Colonic mucosa (tissue), 4 donors: ENCODE measurements around the gene TNS3. TPM values are rescaled to one million over a fixed set of nuclear protein-coding genes. Genes with fewer than 3 reads are reported as not detected.

Experiments
- DNase-seq: peaks from one replicate; pipeline ENCODE4 v3.0.0-alpha.2; 2020
- H3K27ac ChIP-seq: fragments of 200-600 bp; one replicate; pipeline ENCODE4 v1.8.0; 2021
- H3K27me3 ChIP-seq: fragments of 200-600 bp; one replicate; pipeline ENCODE4 v1.8.0; 2021
- H3K36me3 ChIP-seq: fragments of 200-600 bp; one replicate; pipeline ENCODE4 v1.8.0; 2021
- H3K4me1 ChIP-seq: fragments of 200-600 bp; one replicate; pipeline ENCODE4 v1.8.0; 2021; ENCODE audit warnings: mild to moderate bottlenecking
- H3K4me3 ChIP-seq: fragments of 200-600 bp; one replicate; pipeline ENCODE4 v1.8.0; 2021
- H3K9ac ChIP-seq, 2 donors: one replicate each; pipeline ENCODE4 v1.7.0; 2013; ENCODE audit warnings: control low read depth in 2 of 2, low read depth in 2 of 2, low read length in 2 of 2
- H3K9me3 ChIP-seq: fragments of 200-600 bp; one replicate; pipeline ENCODE4 v1.8.0; 2021
- CTCF ChIP-seq: fragments of 200-600 bp; IDR thresholded peaks from one replicate; pipeline ENCODE4 v1.8.0; 2022; ENCODE audit warnings: antibody characterized with exemption, mild to moderate bottlenecking
- intact Hi-C: fragments of 100-400 bp; cut with DNase I; formaldehyde crosslinking; loops from one replicate; pipeline ENCODE4 v1.14.1; 2022
- total RNA-seq, 2 donors: library from RNA; stranded (reverse); fragmentation: NEBNext Ultra II Directional in 1 of 2; extraction: Animal tissue kit (Norgen Biotek cat#: 25700) in 1 of 2; gene quantifications; one replicate each; pipeline ENCODE4 v1.2.1, GENCODE V29; 2021
- donor health status: healthy.
- donor health status: DM: no; HTN: no; CAD: no.
- donor health status: DM: no; HTN: no; CAD: no.

The TNS3 gene
- total RNA-seq, 2 donors from 2014 or later = 41.1 to 58.2 TPM

- Histone ChIP-seq H3K27me3 (no peaks in the 10 kb centered on the region), H3K27ac (no peak overlapping the region), H3K9ac (no peak overlapping the region), H3K9me3 (no peaks in the 10 kb centered on the region), H3K4me3 (no peak overlapping the region), H3K36me3 (no peaks in the 10 kb centered on the region), H3K4me1 (no peaks in the 10 kb centered on the region)
- no peak for DNase-seq
- TF ChIP-seq CTCF = no peak
- intact Hi-C loops = loop anchor here (10.0 kb wide), 1 partner anchor 125 kb away; no protein-coding TSS in a partner anchor
Observed at GRCh38 chr7:47239931-47240421, 341.9 kb downstream of the TNS3 start.

- intact Hi-C loops = loop anchor here (10.0 kb wide), 1 partner anchor 124 kb away; no protein-coding TSS in a partner anchor
- H3K27ac ChIP-seq = no peak overlapping the region
Observed at GRCh38 chr7:47239034-47239433, 342.9 kb downstream of the TNS3 start.

GRCh38 chr7:47236480-47237129 is 345.3 kb downstream of the TNS3 start:
- no peaks in the 10 kb centered on the region for H3K9me3 ChIP-seq
- no peak overlapping the region for H3K4me3 ChIP-seq
- no peaks in the 10 kb centered on the region for H3K27me3 ChIP-seq
- no peak for DNase-seq
- no peak overlapping the region for H3K27ac ChIP-seq
- H3K36me3 ChIP-seq = no peaks in the 10 kb centered on the region
- no peaks in the 10 kb centered on the region for H3K4me1 ChIP-seq
- intact Hi-C loops = loop anchor here (10.0 kb wide), 1 partner anchor 122 kb away; no protein-coding TSS in a partner anchor
- no peak for TF ChIP-seq CTCF
- H3K9ac ChIP-seq = no peak overlapping the region

More at GRCh38 chr7:47239034-47239433, 342.9 kb downstream of the TNS3 start:
- H3K9me3 ChIP-seq = no peaks in the 10 kb centered on the region
- H3K4me1 ChIP-seq = no peaks in the 10 kb centered on the region
- no peaks in the 10 kb centered on the region for H3K36me3 ChIP-seq
- H3K9ac ChIP-seq = no peak overlapping the region
- no peak for DNase-seq
- no peak overlapping the region for H3K4me3 ChIP-seq
- H3K27me3 ChIP-seq = no peaks in the 10 kb centered on the region
- TF ChIP-seq CTCF = no peak

GRCh38 chr7:47233996-47234395 is 347.9 kb downstream of the TNS3 start:
- intact Hi-C loops = loop anchor here (10.0 kb wide), 1 partner anchor 119 kb away; no protein-coding TSS in a partner anchor
- Histone ChIP-seq H3K27me3 (no peaks in the 10 kb centered on the region), H3K4me1 (no peaks in the 10 kb centered on the region), H3K27ac (no peak overlapping the region), H3K9ac (no peak overlapping the region), H3K9me3 (no peaks in the 10 kb centered on the region), H3K36me3 (no peaks in the 10 kb centered on the region), H3K4me3 (no peak overlapping the region)
- DNase-seq = no peak
- TF ChIP-seq CTCF = no peak

- Histone ChIP-seq H3K9ac (no peak overlapping the region), H3K4me3 (no peak overlapping the region), H3K27ac (no peak overlapping the region), H3K27me3 (no peaks in the 10 kb centered on the region), H3K4me1 (no peaks in the 10 kb centered on the region), H3K36me3 (no peaks in the 10 kb centered on the region), H3K9me3 (no peaks in the 10 kb centered on the region)
- TF ChIP-seq CTCF = no peak
- intact Hi-C loops = loop anchor here (10.0 kb wide), 1 partner anchor 118 kb away; no protein-coding TSS in a partner anchor
- no peak for DNase-seq
Observed at GRCh38 chr7:47232751-47233412, 349.0 kb downstream of the TNS3 start.
